HG03103 (cell line): ENCODE results near the gene LGALS7.

ENCODE experiments used
- ATAC-seq: cut with Tn5 transposase; IDR thresholded peaks from one replicate; pipeline ENCODE4 v1.9.1; 2021; ENCODE audit warnings: low read depth; ENCODE audit not compliant: unreplicated experiment

Gene LGALS7

DNA sequence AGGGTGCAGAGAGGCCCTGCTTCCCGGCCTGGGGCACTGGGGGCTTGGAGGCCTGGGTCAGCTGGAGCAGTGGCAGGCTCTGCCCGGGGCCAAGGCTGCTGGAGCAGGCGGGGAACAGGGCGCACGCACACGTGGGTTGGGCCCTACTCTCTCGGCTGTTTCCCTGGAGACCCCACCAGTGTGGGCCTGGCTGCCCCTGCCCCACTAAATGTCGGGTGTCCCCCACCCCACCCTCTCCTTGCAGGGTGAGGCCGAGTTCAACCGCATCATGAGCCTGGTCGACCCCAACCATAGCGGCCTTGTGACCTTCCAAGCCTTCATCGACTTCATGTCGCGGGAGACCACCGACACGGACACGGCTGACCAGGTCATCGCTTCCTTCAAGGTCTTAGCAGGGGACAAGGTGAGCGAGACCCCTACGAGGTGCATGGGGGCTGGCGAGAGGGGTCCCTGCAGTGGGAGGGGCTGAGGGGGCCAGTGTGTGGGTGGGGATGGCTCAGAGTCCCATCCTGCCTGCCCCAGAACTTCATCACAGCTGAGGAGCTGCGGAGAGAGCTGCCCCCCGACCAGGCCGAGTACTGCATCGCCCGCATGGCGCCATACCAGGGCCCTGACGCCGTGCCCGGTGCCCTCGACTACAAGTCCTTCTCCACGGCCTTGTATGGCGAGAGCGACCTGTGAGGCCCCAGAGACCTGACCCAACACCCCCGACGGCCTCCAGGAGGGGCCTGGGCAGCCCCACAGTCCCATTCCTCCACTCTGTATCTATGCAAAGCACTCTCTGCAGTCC lies 44.4 kb downstream of the LGALS7 start:
- no peak for ATAC-seq

DNA sequence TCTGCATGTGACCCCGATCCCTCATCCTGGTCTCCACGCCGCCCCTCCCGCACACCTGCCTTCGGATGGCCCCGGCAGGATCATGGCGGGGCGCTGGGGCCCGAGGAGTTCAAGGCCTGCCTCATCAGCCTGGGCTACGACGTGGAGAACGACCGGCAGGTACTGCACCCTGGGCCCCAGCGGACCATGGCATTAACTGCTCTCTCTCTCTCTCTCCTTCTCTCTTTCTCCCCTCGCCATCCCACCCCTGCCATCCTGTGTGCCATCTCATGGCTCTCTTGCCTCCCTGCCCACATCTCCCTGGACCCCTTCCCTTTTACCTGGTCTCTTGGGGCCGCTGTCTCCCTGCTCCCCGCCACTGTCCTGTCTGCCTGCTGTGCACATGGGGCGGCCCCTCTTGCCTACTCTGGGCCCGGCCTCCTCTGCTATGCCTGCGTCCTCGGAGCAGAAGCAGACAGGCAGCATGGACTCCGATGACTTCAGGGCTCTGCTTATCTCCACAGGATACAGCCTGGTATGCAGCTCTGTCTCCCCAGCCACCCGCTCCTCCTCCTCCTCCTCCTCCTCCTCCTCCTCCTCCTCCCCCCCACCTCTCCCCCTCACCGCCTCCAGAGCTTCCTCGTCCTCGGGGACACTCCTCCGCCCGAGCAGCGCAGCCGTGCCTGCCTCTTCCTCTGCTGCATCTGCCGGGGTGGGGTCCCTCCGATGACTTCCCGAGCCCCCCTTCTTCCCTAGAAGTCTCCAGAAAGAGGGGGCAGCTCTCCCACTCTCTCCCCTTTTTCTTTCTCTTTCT lies 45.3 kb downstream of the LGALS7 start:
- no peak for ATAC-seq

DNA sequence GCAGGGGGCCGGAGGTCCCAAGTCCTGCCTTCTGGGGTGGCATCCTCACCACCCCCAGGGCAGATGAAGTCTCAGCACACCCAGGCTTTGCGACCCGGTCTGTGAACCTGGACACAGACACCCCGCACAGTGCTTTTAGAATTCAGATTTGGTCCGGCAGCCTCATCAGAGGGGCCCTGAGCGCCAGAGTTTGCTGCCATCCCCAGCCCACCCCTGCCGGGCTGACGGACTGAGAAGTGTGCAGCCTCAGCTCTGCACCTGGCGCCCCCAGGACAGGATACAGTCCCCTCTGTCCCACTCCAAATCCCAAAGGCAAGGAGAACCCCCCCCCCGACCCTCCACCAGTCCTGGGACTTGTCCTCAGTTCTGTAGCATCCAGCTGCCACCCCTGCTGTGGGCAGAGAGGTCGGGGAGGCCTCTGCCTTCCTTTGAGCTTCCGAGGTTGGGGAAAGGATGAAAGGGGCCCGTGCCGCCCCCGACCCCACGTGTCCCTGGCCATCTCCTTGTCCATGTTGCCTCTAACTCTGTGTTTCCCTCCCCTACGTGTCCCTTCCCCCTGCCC lies 45.9 kb downstream of the LGALS7 start:
- no peak for ATAC-seq

DNA sequence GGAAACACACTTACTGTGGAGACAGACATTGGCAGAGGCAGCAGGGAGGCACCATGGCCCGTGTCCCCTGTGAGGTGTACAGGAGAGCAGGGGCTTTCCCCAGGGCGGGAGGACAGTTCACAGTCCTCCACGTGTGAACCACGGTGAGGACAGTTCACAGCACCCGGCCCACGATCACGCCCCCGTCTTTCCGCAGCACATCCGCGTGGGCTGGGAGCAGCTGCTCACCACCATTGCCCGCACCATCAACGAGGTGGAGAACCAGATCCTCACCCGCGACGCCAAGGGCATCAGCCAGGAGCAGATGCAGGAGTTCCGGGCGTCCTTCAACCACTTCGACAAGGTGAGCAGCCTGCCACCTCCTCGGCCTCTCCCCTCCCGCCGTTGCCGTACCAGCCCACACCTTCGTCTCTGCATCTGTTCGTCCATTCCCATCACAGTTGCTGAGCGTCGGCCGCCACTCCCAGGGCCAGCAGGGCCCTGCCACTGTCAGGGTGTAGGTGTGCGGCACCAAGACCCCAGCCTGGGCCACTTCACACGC lies 46.5 kb downstream of the LGALS7 start:
- no peak for ATAC-seq

DNA sequence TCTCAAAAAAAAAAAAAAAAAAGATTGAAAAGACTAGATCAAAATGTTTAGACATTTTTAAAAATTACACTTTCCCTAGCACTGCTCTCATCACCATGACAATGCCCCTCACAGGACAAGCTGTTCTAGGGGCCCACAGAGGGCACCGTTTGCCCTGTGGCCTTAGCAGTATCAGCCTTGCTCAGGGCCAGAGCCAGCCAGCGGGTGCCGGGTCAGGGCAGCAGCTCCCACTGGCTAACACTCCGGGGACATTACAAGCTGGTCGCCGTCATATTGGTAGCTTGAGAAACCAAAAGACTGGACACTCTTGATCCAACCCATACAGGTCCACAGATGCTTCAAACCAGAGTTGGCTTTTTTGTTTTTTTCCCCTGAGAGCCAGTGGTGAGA lies 47.0 kb downstream of the LGALS7 start:
- ATAC-seq = no peak

DNA sequence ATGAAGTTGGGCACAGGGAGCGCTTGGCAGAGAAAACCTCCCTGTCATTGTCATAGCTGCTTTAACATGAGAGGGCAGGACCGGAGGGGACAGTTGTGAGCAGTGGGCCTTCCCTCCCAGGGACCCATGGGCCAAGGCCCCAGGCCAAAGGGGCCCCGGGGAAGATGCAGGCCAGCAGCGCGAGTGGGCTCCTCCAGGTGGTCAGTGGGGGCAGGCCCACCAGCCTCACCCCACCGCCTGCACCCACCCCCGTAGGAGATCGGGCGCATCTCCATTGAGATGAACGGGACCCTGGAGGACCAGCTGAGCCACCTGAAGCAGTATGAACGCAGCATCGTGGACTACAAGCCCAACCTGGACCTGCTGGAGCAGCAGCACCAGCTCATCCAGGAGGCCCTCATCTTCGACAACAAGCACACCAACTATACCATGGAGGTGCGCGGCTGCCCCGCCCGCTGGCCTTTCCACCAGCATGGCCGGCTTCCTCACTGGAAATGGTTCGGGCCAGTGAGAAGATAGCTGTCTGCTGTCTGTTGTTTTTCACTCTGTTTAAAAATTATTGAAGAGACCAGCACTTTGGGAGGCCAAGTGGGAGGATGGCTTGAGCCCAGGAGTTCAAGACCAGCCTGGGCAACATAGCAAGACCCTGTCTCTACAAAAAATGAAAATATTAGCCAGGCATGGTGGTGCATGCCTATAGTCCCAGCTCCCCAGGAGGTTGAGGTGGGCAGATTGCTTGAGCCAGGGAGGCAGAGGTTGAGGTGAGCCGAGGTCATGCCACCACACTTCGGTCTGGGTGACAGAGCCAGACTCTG lies 47.6 kb downstream of the LGALS7 start:
- ATAC-seq = no peak

DNA sequence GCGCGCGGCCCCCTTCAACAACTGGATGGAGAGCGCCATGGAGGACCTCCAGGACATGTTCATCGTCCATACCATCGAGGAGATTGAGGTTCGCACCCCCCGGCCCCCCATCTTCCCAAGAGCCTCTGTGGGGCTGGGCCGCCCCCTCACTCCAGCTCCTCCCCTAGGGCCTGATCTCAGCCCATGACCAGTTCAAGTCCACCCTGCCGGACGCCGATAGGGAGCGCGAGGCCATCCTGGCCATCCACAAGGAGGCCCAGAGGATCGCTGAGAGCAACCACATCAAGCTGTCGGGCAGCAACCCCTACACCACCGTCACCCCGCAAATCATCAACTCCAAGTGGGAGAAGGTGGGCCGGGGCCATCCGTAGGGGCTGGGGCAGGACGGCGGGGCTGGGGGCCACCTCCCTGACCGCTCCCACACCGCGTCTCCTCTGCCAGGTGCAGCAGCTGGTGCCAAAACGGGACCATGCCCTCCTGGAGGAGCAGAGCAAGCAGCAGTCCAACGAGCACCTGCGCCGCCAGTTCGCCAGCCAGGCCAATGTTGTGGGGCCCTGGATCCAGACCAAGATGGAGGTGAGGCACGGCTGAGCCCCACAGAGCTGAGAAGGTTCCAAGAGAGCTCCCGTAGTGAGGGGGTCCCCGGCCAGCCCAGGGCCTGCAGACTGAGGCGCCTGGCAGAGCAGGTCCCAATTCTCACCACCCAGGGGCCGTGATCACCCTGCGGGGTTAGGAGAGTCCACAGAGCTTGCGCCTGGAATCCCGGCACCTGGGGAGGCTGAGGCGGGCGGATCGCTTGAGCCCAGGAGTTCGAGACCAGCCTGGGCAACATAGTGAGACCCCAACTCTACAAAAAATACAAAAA lies 49.1 kb downstream of the LGALS7 start:
- no peak for ATAC-seq

DNA sequence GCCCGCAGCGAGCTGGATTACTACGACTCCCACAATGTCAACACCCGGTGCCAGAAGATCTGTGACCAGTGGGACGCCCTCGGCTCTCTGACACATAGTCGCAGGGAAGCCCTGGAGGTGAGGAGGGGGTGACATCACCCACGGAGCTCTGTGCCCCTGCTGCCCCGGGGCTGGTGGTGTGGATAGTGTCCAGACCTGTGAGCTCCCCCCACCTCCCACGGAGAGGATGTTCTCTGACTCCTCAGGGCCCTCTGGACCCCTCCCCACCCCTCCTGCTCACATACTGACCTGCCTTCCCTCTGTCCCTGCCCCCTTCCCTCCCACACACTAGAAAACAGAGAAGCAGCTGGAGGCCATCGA lies 49.7 kb downstream of the LGALS7 start:
- no peak for ATAC-seq

DNA sequence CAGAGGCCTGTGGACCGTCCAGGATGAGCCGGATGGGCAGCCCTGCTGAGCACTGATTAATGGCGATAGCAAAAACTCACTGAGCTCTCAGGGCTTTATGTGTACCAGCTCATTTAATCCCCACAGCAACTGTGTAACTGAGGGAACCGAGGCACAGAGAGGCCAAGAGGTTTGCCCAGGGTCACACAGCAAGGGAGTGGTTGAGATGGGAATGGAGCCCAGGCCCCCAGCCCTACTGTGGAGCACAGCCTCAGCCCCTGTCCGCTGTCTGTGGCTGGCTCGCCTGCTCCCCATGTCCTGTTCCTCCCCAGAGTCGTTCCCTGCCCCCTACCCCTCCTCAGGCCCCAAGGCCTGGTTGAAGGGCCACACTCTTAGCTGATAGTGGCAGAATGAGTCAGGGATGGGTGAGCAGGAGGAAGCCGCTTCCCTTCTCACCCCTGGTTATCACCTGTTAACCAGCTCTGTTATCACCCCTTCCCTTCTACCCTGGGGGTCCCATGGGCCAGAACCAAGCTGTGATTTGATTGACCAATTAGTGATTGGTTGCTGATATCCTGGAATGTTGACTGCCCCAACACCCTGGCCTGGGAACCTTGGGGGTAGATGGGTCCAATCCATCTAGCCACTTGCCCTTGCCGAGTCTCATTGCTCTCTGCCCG lies 50.2 kb downstream of the LGALS7 start:
- ATAC-seq = no peak

DNA sequence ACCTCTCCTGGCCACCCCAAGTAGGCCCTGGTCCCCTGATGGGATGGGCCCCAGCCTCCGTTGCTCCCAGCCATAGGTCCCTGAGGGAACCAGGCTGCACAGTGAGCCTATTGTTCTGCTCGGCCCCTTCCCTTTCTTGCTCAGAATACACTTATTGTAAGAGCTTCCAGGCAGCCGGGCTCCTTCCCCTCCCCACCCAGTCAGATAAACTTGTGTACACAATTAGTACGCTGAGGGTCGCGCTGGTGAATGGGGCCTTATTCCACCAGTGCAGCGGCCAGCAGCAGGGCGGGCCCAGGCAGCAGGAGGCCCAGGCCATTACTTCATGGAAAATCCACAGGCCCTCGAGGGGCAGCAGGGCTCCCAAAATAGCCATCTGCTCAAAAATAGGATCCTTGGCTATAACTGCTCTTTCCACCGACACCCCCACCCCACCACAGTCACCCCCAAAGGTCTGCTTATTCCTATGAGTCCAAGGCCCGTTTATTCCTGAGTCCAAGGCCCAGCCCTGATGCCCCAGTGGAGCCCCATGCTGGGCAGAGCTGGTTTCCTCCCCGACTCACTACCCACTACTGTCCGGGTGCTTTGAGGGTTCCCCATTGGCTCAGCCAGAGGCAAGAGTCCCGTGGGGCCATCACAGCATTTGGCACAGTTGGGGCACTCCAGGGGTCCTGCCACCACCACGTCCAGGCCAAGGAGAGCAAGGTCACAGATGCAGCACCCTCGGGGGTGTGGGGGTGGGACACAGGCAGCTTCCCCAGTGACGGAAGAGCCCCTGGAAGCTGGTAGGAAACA lies 51.1 kb downstream of the LGALS7 start:
- ATAC-seq = no peak

DNA sequence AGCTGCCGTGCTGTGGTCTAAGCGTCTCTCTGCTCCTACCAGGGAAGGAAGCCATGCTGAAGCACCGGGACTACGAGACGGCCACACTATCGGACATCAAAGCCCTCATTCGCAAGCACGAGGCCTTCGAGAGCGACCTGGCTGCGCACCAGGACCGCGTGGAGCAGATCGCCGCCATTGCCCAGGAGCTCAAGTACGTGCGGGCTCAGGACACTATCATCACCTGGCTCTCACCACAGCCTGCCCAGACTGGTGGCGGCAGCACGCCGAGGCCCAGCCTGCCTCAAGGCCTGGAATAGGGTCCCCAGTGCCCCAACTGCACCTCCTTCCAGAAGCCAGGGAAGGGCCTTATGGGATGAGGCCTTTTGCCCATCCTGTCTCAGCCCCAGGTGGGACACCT lies 51.8 kb downstream of the LGALS7 start:
- ATAC-seq = no peak
